ENCODE data around the gene USP37.

Gene USP37

DNA sequence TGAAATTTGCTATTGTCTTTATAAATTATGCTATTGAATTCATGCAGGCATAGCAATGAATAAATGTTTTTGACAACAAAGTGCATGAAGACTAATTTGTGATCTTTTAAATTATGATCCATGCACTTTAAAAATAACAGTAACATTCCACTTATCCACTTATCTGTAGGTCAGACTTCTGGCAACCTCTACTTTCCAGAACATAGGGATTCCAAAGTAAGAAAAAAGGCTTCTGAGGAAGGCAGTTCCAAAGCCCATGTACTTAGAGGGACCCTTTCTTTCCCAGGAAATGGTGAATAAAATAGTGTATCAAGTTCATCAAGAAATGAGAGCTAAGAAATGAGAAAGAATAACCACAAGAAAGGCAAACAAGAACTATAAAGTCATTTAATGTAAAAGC is 90.9 kb downstream of the USP37 start:
- DNase-seq (ENCODE audit: low read depth in 2 of 2, low spot score in 1 of 2) = no peak

DNA sequence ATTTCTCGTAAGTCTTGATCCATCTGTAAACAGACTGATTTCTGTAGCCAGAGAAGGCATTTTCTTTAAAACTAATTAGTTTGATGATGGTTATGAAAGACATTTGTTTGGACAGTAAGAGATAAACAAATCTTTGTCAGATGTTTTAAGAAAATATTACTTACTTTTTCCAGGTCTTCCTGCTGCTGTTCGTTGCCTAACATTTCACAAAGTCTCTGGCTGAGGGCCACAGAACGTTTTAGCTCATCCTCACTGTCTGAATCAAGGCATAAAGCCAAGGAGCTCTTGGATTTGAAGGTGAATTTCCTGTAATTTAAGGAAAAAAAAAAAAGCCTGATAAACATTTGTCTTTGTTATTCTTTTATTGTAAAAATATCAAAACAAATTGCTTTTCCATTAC is 91.5 kb downstream of the USP37 start:
- DNase-seq (ENCODE audit: low read depth in 2 of 2, low spot score in 1 of 2) = no peak

DNA sequence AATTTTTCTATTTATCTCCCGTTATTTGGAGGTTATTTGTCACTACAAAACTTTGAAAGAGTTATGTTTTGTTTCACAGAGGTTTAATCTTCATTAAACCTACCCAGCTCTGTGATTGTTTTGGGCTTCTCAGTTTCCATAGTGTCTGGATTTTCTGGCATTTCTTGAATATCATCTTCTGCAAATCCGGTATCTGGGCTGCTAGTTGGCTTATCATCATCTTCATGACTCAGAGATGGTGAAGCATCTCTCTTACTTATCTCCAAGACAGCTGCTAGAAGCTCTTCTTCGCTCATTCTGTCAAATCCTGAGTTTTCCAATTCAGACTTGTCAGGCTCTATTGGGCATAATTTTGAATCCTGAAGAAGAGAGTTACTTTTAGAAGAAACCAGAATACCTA is 93.6 kb downstream of the USP37 start:
- DNase-seq (ENCODE audit: low read depth in 2 of 2, low spot score in 1 of 2) = no peak

DNA sequence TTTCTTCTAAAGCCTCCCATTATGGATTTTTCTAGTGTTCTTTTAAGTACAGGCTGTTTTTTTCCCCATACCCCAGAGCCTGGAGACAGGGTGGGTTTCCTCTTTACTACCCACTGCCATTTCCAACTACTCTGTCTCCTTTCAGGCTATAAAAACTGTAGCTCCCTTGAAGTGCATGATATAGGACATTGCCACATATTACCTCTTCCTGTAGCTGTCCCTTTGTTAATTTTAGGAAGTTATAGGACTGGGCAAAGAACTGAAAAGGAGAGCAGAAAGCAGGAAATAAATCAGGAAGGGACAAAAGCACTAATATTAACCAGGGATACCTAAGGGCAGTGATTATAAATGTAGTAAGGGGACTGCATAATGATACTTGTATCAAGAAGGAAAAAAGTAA is 95.2 kb downstream of the USP37 start:
- DNase-seq (ENCODE audit: low read depth in 2 of 2, low spot score in 1 of 2) = no peak

DNA sequence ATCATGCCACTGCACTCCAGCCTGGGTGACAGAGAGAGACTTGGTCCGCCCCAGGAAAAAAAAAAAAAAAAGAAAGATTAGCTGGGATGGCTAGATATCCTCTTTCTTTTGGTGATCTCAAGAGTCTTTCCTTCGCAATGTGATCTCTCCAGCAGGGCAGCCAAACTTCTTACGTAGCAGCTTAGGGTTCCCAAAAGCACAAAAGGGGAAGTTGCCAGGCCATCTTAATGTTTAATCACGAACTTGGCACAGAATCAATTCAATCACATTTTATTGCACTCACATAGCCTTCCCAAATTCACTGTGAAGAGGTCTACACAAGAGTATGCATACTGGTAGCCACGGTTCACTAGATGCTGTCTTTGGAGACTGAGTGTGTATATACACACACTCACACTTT is 96.2 kb downstream of the USP37 start:
- no peak for DNase-seq (ENCODE audit: low read depth in 2 of 2, low spot score in 1 of 2)

DNA sequence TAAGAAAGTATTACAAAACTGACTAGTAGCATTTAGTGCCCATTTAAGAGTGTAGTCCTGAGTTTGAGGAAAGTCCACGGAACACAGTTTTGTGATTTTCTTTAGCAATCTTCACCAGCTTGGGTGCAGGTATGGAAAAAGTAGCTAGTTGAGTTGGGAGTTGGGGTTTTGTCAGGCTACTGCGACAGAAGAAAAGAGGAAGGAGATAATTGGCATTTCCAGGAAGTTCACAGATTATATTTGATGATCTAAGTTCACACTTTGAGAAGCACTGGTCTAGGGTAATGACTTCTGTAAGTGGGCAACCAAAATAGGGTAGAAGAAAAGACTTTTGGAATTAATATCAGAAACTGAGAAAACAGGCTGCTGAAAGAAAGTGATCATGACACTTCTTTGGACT is 97.1 kb downstream of the USP37 start:
- no peak for DNase-seq (ENCODE audit: low read depth in 2 of 2, low spot score in 1 of 2)

DNA sequence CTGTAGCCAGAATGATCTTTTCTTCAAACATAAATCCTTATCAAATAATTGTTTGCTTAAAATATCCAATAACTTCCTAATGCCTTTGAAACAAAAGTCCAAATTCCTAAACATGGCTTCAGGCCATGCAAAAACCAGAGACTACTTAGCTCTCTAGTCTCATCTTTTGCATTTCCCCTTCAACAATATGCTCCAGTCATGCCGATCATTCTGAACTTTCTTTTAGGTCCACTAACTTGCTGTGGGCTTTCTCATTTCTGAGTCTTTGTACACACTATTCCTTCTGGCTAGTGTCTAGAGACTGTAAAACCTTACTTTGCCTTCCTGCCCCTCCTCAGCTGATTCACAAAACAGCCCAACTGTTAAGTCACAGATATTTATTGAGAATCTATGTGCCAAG is 97.7 kb downstream of the USP37 start:
- no peak for DNase-seq (ENCODE audit: low read depth in 2 of 2, low spot score in 1 of 2)

DNA sequence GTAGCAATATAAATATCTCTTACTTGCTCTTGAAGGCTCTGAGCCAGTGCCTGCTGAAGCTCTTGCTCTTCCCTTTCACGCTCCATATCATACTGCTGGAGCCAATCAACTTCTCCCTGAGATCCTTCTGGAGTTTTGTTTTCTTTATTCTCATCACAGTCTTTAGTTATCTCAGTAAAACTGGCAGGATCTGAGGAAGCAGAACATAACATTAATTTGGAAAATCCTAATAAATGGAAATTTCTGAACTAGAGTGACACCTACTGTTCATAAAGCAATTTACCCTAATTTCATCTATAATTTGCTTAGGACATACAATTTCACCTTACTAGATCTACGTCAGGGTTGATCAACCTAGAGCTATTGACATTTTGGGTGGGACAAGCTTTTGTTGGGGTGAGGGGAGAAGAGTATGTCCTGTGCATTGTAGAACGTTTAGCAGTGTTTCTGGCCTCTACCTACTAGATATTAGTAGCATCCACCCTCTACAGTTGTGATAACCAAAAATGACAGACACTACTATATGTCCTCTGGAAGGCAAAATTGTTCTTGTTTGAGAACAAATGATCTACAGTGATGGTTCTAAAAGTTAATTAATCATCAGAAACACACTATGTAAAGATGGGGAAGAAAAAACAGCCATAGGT is 102.0 kb downstream of the USP37 start:
- no peak for DNase-seq (ENCODE audit: low read depth in 2 of 2, low spot score in 1 of 2)

DNA sequence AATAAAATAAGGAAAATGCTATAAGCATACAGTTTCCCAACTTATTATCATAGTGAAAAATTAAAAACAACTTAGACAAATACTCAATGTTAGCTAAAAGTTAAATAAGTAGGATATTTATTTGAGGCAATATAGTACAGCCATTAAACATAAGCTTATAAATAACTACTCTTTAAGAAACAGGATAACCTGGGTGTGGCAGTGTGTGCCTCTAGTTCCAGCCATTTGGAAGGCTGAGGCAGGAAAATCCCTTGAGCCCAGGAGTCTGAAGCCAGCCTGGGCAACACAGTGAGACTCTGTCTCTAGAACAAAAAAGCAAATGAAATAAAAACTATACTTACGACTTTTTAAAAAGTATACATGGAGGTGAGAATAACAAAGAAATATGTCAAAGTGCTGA is 109.6 kb downstream of the USP37 start:
- DNase-seq (ENCODE audit: low read depth in 2 of 2, low spot score in 1 of 2) = no peak

DNA sequence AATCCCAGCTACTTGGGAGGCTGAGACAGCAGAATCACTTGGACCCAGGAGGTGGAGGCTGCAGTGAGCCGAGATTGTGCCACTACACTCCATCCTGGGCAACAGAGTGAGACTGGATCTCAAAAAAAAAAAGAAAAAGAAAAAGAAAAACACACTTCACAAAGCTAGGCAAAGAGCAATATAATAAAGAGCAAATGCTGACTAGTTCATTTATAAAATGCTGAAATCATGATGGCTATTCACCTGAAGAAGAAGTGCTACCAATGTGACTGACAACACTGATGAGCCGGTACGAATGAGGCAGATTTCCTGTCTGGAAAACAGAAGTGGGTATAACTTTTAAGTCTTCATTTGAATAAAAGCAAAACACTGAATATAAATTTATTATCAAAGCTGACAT is 111.3 kb downstream of the USP37 start:
- DNase-seq (ENCODE audit: low read depth in 2 of 2, low spot score in 1 of 2) = no peak

DNA sequence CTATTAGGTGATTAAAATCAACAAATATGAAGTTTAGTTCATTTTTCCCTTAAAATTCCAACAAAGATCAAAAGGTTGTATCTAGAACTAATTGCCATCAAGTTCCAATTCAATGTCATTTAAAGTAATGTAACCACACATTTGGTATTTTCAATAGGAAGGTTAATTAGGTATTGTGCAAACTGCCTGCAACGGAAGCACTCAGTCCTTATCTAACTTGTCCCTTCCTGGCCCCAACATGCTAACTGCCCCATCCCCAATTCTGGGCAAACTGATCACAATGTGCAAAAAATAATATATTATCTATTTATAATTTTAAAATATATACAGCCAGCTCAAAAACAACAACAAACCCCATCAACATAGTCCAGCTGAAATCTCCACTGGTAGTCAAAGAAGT is 116.1 kb downstream of the USP37 start:
- DNase-seq (ENCODE audit: low read depth in 2 of 2, low spot score in 1 of 2) = no peak

DNA sequence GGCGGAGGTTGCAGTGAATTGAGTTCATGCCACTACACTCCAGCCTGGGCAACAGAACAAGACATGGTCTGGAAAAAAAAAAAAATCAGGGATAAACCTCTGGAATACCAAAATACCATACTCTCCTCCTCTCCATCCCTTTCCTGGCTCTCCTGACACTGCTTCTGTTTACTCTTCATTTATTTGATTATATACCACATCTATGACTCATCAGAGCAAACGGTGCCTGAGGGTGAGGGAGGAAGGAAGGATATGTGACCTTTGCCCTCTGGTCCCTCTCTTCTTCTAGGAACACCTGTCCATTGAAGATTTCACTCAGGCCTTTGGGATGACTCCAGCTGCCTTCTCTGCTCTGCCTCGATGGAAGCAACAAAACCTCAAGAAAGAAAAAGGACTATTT is 119.2 kb downstream of the USP37 start:
- DNase-seq (ENCODE audit: low read depth in 2 of 2, low spot score in 1 of 2) = no peak

DNA sequence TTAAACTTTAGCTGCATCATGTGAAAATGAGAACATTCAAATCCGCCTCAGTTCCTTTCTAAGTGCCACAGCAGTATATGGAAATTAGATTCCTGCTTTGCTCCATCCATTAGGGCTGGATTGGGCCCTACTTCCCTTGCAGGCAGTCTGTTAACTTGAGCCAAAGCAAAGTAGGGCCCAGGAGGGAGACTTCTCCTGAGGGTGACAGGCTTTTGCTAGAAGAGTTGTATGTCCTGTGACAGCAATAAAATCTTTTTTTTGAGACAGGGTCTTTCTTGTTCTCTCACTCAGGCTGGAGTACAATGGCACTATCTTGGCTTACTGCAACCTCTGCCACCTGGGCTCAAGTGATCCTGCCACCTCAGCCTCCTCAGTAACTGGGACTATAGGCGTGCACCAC is 121.1 kb downstream of the USP37 start:
- no peak for DNase-seq (ENCODE audit: low read depth in 2 of 2, low spot score in 1 of 2)

DNA sequence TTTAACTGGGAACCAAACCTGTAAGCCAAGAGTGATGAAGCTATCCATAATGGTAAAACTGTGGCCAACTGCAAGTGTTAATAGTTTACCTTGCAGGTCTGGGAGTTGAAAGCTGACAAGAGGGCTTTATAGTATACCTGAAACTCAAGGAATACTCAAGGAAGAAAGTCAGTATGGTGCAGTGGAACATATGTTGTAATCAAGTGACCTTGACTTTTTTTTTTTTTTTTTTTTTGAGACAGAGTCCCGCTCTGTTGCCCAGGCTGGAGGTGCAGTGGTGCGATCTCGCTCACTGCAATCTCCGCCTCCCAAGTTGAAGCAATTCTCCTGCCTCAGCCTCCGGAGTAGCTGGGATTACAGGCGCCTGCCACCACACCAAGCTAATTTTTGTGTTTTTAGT is 121.6 kb downstream of the USP37 start:
- DNase-seq (ENCODE audit: low read depth in 2 of 2, low spot score in 1 of 2) = no peak

DNA sequence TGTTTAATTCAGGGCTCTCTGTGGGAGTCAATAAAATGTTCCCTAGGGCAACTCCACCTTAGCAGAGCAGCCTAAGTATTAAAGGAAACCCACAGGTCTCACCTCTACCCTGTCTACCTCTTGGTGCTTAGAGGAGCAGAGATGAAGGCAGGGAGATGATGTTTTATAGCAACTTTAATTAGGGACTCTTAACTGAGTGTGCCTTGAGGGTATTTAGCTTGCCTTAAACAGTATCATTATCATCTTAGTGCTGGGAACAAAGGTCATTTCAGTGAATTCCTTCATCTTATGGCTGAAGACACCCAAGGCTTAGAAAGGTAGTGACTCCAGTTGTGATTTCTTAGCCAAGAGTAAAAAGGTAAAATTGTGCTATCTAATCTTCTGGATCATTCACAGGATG is 122.5 kb downstream of the USP37 start:
- no peak for DNase-seq (ENCODE audit: low read depth in 2 of 2, low spot score in 1 of 2)

DNA sequence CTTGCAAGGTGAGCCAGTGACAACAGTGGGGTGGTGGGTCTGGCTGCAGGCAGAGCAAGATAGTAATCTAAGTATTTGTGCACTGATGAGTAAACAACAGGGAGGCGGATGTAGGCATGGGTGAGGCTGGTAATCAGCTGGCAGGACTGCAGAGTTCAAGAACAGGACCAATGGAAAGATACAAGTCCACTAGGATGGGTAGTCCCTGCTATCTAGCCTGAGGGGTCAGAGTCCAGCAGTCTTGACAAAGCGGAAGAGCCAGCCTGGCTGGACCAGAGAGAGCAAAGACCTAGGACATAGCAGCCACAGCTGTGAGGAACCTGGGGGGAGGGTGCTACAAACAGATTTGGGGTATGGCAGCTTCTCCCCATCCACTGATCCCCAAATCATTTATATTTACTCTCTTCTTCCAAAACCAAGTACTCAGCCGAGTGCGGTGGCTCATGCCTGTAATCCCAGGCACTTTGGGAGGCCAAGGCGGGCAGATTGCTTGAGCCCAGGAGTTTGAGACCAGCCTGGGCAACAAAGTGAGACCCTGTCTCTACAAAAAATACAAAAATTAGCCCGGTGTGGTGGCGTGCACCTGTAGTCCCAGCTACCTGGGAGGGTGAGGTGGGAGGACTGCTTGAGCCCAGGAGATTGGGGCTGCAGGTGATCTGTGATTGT is 123.3 kb downstream of the USP37 start:
- DNase-seq (ENCODE audit: low read depth in 2 of 2, low spot score in 1 of 2) = no peak

DNA sequence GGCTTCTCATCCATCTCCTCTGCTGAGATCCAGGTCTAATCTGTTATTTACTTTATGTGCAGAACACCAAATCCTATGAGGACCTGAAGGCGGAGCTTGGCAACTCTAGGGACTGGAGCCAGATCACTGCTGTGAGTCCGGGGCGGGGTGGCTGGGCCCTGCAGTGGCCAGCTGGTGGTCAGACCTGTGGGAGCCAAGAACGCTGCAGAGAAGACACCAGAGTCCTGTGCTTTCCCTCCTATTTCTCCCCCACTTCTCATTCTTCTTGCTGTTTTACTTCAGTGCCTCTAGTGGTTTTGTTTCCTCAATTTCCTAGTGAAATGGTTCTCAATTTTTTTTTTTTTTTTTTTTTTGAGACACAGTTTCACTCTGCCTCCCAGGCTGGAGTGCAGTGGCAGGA is 129.6 kb downstream of the USP37 start:
- no peak for DNase-seq (ENCODE audit: low read depth in 2 of 2, low spot score in 1 of 2)

DNA sequence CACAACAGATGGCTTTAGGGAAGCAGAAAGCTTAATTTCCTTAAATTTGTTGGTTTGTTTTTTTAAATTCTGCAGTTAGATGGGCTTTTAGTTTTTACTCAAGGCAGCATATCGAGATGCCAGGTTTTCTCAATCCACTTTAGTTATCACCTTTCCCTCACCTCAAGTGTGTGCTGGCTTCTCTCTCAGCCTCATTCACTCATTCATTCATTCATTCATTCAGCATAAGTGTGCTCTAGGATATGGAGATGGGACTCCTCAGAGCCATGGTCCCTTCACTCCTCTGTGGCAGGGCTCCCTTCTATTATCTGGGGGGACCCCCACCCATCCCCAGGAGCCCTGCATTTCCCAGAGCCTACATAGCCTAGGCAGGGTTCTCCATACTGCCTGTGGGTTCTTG is 130.2 kb downstream of the USP37 start:
- DNase-seq (ENCODE audit: low read depth in 2 of 2, low spot score in 1 of 2) = no peak

DNA sequence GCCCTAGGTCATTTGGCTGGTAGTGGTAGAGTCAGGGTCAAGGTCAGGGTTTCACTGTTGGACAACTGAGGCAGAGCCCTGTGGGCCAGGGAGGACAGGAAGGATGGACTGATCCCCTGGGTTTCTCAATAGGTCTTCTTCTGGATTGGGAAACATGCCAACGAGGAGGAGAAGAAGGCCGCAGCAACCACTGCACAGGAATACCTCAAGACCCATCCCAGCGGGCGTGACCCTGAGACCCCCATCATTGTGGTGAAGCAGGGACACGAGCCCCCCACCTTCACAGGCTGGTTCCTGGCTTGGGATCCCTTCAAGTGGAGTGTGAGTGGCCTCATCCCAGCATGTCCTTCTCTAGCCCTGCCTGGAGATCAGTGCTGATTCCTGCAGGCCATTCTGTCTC is 131.2 kb downstream of the USP37 start:
- no peak for DNase-seq (ENCODE audit: low read depth in 2 of 2, low spot score in 1 of 2)

DNA sequence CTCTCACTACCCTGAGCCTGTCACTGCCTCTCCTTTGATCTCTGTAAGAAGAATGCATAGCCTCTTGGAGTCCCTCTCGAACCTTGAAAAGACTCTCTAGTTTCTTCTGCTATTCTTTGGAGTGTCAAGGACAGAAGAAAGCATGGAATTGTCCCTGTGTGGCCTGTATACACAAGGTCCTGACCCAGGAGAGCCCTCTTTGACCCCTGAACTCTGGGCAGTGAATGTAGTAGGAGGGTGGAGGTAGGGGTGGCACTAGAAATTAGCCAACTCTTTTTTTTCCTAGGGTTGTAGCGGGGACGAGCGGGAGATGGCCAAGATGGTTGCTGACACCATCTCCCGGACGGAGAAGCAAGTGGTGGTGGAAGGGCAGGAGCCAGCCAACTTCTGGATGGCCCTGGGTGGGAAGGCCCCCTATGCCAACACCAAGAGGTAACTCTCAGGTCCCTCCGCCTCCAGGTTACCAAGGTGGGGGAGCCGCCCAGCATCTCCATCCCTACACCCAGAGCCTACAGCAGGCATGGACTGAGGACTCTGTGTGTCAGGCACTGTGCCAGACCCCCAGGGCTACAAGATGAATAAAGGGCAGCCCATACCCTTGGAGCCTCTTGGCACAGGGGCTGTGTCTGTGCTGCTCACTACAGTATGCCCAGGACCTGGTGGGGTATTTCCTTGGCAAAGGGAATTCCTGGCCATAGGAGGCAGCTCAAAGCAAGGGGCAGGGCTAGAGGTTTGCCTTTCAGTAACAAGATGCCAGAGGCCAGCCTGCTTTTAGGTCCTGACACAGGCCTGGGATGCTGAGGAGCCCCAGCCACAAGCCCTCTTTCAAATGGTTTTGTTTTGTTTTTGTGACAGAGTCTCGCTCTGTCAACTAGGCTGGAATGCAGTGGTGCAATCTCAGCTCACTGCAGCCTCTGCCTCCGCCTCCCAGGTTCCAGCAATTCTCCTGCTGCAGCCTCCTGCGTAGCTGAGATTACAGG is 132.9 kb downstream of the USP37 start:
- DNase-seq (ENCODE audit: low read depth in 2 of 2, low spot score in 1 of 2) = no peak

DNA sequence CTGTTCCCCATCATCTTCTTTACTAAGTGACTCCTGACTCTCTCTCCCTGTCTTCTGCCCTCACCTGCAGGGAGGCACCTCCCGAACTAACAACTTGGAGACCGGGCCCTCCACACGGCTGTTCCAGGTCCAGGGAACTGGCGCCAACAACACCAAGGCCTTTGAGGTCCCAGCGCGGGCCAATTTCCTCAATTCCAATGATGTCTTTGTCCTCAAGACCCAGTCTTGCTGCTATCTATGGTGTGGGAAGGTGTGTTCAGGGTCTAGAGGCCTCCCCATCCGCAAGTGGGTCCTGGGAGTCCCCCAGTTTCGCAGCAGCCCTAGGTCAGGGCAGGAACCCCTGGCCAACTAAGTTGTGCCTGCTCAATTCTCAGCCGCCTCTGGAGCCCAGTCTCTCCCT is 133.7 kb downstream of the USP37 start:
- DNase-seq (ENCODE audit: low read depth in 2 of 2, low spot score in 1 of 2) = no peak

DNA sequence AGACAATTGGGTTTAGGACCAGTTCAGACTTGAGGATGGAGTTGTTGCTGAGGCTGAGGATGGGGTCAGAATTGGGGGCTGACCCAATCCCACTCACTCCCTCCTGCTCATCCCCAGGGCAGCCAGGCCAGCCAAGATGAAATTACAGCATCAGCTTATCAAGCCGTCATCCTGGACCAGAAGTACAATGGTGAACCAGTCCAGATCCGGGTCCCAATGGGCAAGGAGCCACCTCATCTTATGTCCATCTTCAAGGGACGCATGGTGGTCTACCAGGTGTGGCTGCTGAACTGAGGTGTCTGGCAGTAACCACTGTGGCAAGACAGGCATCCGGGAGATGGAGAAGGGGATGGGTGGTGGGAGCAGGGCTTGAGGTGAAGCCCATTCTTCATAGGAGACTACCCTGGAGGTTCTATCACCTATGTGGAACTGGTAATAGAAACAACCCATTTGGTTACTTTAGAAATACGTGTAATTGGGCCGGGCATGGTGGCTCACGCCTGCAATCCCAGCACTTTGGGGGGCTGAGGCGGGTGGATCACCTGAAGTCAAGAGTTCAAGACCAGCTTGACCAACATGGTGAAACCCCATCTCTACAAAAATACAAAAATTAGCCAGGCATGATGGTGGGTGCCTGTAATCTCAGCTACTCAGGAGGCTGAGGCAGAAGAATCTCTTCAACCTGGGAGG is 135.3 kb downstream of the USP37 start:
- DNase-seq (ENCODE audit: low read depth in 2 of 2, low spot score in 1 of 2) = no peak

All from stimulated activated CD8-positive, alpha-beta memory T cell treated with anti-CD3 and anti-CD28 coated beads, Interleukin-4, amount 100 ng/mL, for 4 hours (primary cell).